NCI-H748 (cell line): ENCODE measurements around the gene PPIF.

Experiments
- DNase-seq: peaks from one replicate; lab custom pipeline; 2025; ENCODE audit not compliant: unreplicated experiment; lab: John Stamatoyannopoulos, UW

PPIF gene

DNA sequence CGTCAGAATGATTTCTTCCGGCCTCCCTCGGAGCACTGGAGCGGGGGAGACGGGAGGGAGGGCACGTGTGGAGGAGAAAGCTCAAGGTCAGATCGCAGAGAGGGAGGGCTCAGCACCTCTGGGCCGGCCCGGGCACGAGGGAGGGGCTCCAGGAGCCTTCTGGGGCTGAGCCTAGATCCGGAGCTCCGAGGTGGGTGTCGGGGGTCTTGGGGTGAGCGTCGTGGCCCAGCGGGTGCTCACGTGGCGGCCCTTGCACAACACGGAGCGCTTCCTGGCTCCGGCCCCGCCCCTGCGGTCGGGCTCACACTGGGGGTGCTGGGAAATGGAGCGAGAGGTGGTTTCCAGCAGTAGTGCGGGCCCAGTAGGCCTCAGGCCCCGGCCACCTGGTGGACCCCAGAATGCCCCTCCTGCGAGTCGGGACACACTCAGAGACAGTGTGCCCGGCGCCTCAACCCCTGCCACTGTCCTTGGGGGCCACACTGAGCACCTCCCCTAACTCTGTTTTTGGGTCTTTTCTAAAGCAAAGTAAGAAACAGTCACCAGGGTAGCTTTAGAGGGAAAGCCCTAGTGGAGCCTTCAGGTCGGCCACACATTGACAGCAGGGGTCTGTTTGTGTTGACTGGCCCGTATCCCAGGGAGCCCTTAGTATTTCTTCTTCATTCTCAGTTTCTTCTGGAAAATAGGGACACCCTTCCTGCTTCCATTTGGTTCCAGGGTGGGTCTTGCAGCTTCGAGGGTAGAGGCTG, 798 bp downstream of the PPIF start:
- DNase-seq, result peak; percentile 50

DNA sequence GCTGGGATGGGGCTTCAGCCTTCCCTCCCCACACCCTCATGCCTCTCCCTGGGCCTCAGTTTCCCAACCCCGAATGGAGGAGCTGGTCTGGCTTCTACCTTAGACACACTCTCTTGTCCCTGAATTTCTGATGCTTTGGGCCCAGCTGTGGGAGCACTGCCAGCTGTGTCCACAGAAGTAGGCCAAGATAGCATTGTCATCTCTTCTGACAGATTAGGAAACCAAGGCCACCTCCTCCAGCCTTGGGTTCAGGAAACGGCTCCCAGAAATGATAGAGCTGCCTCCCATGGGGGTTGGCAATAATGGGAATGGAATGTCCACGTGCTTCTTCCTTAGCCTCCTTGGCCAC, 1.3 kb downstream of the PPIF start:
- DNase-seq, result no peak

DNA sequence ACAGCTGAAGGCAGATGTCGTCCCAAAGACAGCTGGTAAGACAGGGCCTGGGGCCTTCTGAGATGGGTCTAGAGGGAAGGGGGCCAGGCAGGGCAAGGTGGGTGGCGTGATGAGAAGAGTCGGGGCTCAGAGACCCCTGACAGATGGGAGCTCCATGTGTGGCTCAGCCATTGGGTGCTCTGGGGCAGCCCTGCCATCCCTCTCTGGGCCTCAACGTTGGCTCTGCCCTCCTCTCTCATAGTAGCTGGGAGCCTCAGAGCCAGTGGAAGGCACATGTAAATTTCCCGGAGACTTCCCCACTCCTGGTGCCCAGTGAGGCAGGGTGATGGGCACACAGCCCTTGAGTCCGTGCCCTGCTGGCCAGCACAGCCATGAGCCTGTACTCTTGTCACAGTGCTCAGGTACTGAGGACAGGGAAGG, 1.8 kb downstream of the PPIF start:
- no peak for DNase-seq

- DNase-seq, result no peak
Measured at GRCh38 chr10:79349766-79350406, 2.6 kb downstream of the PPIF start.

DNA sequence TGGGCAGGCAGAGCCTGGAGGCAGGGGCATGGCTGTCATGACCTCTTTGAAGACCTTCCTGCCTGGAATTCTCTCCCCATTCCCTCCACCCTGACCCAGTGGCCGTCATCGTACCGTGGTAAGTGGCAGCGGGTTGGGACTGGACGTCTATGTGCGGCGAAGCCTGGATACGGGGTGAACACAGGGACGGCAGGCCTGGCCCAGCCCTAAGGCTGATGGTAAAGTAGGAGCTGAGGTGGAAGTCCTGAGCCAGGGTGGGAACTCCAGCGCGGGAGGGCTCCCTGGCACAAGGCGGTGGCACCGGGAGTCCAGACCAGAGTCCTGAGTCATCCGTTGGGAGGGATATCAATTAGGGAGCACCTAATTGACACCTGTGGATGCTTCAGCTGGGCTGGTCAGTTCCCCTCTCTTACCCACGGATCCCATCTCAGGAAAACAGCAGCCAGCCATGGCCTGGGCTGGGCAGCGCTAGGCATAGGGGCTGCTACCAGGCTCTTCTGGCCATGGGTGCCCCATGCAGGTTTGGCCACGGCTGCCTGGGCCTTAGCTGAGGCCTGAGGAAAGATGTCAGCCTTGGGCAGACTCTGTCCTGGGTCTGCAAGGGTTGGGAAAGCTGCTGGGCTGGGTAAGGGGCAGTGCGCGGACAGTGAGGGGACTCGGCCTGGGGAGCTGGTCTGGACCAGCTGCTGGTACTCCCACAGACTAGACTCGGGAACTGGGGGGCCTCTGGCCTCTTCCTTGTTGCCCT, 3.3 kb downstream of the PPIF start:
- no peak for DNase-seq

DNA sequence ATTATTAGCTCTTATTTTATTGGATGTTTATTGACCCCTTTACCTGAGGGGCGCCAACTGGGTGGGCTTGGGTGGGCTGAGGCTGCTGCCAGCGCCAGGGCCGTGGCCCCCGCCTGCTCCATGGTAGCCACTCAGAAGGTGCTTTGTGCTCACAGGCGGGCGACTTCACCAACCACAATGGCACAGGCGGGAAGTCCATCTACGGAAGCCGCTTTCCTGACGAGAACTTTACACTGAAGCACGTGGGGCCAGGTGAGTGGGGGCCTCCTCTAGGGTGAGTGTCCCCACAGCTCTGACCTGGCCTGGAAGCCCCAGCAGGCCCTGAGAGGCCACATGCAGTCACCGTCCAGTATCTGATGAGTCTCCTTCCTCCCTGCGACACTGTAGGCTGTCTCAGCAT, 4.1 kb downstream of the PPIF start:
- DNase-seq, result no peak

DNA sequence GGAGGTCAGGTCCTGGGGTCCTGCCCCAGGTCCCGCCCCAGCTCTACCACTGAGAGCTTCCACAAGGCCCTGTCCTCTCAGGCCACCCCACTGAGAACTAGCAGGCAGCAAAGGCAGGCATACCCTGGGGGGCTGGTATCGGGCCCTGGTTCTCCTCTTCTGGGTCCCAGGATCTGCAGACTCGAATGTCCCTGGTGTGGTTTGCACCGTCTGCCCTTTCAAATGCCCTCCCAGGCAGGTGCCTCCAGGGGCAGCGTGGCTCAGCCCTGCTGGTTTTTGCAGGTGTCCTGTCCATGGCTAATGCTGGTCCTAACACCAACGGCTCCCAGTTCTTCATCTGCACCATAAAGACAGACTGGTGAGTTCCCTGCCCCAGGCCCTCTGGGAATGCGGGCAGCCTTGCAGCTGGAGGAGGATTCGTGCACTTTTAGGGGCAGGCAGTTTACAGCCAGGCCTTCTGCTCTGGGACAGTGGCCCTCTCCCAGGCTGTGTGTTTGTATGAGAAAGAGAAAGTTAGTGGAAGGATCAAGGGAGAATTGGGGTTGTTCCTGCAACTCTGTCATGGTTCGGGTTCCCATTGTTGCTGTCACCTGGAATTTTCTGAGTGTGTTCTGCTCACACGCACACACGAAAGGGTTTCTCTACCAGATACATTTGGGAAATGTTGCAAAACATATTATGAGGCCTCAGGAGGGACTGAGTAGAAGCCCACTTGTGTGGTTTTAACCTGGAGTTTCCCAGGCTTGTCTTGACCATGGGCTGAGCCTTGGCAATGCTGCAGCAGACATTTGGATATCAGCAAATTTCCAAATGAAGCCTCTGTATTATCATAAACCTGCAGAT, 5.0 kb downstream of the PPIF start:
- DNase-seq, result no peak

DNA sequence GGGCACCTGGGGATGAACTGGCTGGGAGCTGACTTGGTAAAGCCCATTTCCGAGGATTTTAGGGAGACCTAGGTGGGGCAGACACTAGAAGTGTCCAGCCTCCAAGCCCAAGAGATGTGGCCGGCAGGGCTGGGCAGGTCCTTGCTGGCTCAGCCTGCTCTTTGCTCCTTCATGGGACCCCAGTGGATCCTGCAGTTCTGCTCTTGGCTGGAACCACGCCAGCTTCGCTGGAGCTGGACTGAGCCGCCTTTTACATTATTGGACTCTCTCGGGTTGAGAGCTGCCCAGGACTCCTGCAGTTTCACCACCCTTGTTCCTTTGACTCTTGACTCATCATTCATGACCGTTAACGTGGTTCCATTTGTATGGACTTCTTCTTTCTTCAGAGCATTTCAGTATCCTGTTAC, 5.7 kb downstream of the PPIF start:
- no peak for DNase-seq

DNA sequence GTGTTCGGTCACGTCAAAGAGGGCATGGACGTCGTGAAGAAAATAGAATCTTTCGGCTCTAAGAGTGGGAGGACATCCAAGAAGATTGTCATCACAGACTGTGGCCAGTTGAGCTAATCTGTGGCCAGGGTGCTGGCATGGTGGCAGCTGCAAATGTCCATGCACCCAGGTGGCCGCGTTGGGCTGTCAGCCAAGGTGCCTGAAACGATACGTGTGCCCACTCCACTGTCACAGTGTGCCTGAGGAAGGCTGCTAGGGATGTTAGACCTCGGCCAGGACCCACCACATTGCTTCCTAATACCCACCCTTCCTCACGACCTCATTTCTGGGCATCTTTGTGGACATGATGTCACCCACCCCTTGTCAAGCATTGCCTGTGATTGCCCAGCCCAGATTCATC, 6.5 kb downstream of the PPIF start:
- DNase-seq, result no peak

DNA sequence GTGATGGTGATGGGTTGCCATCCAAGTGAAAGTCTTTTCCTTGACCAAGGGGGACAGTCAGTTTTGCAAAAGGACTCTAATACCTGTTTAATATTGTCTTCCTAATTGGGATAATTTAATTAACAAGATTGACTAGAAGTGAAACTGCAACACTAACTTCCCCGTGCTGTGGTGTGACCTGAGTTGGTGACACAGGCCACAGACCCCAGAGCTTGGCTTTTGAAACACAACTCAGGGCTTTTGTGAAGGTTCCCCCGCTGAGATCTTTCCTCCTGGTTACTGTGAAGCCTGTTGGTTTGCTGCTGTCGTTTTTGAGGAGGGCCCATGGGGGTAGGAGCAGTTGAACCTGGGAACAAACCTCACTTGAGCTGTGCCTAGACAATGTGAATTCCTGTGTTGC, 6.9 kb downstream of the PPIF start:
- no peak for DNase-seq

DNA sequence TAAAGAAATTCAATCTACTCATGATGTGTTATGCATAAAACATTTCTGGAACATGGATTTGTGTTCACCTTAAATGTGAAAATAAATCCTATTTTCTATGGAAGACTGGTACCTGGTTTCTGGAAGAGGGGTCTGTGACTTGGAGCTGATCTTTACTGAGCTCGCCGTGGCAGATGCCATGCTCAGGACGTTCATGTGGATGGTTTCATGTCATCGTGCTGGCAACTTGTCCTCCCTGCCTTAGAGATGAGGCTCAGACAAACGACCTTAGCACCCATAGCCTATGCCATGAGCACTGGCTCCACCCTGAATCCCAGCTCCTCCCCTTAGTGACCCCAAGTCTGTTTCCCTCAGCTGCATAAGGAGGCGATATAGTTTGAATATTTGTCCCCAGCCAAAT, 7.3 kb downstream of the PPIF start:
- DNase-seq, result no peak

- no peak for DNase-seq
Measured at GRCh38 chr10:79355420-79356017, 8.2 kb downstream of the PPIF start.

DNA sequence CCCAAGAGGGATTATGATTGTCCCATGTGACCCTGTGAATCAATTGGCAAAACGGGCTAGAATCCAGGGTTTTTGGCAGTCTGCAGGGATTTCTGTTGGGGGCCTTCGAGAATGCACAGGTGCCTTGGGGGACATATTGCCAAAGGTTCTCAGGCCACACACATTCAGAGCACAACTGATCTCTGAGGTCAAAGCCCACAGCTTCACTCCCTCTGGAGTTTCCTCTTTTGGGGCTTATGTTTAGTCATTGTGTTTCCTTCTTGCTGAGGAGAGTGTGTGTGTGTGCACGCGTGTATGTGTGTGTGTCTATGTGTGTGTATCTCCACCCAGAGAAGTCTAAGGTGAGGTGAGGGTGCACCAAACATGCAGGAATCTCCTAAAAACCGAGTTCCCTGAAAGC, 8.8 kb downstream of the PPIF start:
- DNase-seq, result no peak

DNA sequence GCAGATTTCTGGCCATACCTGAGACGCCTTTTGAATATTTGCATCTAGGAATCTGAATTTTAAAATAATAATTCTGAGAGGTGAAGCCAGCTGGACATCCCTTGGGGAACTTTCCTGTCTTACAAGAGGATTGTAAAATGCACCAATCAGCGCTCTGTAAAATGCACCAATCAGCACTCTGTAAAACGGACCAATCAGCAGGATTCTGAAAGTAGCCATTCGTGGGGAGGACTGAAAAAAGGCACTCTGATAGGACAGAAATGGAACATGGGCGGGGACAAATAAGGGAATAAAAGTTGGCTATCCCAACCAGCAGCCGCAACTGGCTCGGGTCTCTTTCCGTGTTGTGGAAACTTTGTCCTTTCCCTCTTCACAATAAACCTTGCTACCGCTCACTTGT, 9.9 kb downstream of the PPIF start:
- no peak for DNase-seq

- DNase-seq, result peak; percentile 47
Measured at GRCh38 chr10:79358811-79359210, 11.5 kb downstream of the PPIF start.

DNA sequence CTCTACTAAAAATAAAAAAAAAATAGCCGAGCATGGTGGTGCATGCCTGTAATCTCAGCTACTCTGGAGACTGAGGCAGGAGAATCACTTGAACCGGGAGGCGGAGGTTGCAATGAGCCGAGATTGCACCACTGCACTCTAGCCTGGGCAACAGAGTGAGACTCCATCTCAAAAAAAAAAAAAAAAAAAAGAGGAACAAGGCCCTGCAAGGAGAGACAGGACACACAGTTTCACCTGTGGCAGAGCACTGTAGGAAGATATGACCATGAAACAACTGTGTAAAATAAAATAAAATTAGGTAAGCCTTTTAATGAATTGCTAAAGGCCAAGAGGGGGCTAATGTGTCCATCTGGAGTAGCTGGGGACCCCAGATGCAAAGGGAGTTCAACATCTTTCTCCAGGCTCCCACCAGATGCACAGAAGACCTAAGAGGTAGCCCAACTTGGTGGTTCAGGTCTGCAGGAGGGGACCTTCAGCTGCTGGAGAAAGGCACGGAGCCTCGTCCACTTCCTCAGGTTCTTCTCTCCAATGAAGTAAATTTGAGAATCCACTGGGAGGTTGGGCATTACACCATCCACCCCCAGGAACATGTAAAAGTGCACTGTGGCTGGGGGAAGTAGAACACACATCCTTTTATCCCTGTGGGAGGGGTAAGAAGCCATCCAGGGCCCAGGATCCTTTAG, 12.7 kb downstream of the PPIF start:
- DNase-seq, result no peak

DNA sequence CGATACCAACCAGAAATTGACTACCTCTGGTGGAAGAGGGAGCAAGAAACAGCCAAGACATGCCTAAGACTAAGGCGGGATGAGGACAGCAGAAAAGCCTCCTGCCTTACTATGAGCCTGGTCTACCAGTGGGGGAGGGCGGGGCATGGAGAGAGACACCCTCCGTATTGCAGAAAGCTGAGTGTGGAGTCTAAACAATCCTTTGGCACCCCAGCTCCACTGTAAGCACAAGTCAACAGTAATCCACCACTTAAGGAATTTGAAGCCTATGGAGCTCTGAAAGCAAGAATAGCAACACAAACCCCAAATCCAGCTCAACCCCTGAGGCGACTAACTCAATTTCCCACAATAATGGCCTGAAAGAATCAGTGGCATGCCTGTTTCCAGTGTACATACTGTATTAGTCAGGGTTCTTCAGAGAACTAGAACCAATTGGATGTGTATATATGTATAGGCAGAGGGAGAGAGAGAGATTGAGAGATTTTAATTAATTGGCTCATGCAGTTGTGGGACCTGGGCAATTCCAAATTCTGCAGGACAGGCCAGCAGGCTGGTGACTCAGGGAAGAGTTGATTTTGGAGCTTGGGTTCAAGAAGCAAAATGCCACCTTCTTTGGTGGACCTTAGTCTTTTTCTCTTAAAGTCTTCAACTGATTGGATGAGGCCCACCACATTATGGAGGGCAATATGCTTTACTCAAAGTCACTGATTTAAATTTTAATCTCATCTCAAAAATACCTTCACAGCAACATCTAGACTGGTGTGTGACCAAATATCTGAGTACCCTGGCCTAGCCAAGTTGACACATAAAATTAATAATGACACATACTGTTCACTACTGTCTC, 13.5 kb downstream of the PPIF start:
- no peak for DNase-seq

GRCh38 chr10:79361726-79362397, 14.6 kb downstream of the PPIF start:
- no peak for DNase-seq
